HG03558 (cell line): ENCODE data around the gene MED29.

Experiments
- ATAC-seq: cut with Tn5 transposase; IDR thresholded peaks from one replicate; pipeline ENCODE4 v1.9.1; 2021; ENCODE audit warnings: moderate number of reproducible peaks; ENCODE audit not compliant: unreplicated experiment; ENCODE audit errors: extremely low read depth

MED29 gene

GRCh38 chr19:39410017-39410830, 19.0 kb downstream of the MED29 start:
- ATAC-seq, result no peak

- ATAC-seq, result no peak
Observed at GRCh38 chr19:39410831-39411080, 19.6 kb downstream of the MED29 start.

GRCh38 chr19:39411081-39411831, 20.1 kb downstream of the MED29 start:
- no peak for ATAC-seq

GRCh38 chr19:39411832-39412099, 20.6 kb downstream of the MED29 start:
- peak; percentile 15 for ATAC-seq

- peak; percentile 43 for ATAC-seq
Observed at GRCh38 chr19:39412100-39412866, 21.1 kb downstream of the MED29 start, which contains the start of gene PLEKHG2. Gene PLEKHG2, plus strand, starts transcription at chr19:39412669. Its CDS starts 1,418 bp downstream, at chr19:39414087.

GRCh38 chr19:39412867-39413271, 21.7 kb downstream of the MED29 start:
- ATAC-seq, result no peak

- no peak for ATAC-seq
Observed at GRCh38 chr19:39413272-39413910, 22.2 kb downstream of the MED29 start.

- no peak for ATAC-seq
Observed at GRCh38 chr19:39413911-39414608, 22.9 kb downstream of the MED29 start.

- no peak for ATAC-seq
Observed at GRCh38 chr19:39415111-39416046, 24.2 kb downstream of the MED29 start.

GRCh38 chr19:39416152-39417120, 25.3 kb downstream of the MED29 start:
- no peak for ATAC-seq

GRCh38 chr19:39417463-39418181, 26.4 kb downstream of the MED29 start:
- no peak for ATAC-seq

- no peak for ATAC-seq
Observed at GRCh38 chr19:39419003-39419402, 27.8 kb downstream of the MED29 start.

GRCh38 chr19:39420769-39421168, 29.6 kb downstream of the MED29 start:
- no peak for ATAC-seq

GRCh38 chr19:39422020-39422419, 30.8 kb downstream of the MED29 start:
- ATAC-seq, result no peak

- no peak for ATAC-seq
Observed at GRCh38 chr19:39423258-39424086, 32.3 kb downstream of the MED29 start.

GRCh38 chr19:39424934-39425333, 33.8 kb downstream of the MED29 start:
- ATAC-seq, result no peak
